Fibroblast of upper back skin (primary cell): ENCODE data around the gene MAEA.
A peak's percentile ranks its signal among the peaks of the same experiment; 100 is the strongest.

Source experiments
- DNase-seq: peaks from one replicate; pipeline ENCODE4 v3.0.0-alpha.2; 2013

MAEA gene

DNA sequence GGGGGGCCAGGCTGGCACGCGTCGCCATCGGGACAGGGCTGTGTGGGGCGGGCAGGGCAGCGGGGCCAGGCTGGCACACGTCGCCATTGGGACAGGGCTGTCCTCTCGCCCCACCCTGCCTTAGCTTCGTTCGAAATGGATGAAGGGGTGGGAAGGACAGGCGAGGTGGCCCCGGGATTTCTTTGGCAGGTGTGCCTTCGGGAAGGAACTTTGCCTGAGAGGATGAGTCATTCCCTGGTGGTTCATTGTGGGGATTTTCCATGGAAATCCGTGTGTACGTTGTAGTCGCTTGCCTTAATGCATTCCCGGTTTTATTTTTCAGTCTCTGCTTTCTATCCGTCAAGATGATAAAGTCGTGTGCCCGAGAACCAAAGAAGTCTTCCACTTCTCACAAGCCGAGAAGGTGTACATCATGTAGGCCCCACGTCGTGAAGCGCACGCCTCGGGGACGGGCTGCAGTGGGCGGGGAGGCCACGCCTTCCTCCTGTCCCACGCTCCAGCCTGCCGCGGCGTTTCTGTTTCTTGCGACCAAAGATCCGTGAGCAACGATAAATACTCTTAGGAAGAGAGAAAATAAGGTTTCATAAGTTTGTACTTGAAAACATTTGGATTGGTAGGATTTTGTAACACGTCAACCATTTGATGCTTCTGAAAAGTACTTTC lies 49.2 kb downstream of the MAEA start:
- DNase-seq: no peak

- no peak for DNase-seq
Measured at GRCh38 chr4:1339489-1339888, 49.8 kb downstream of the MAEA start.

- no peak for DNase-seq
Measured at GRCh38 chr4:1340181-1340747, 50.6 kb downstream of the MAEA start.

DNA sequence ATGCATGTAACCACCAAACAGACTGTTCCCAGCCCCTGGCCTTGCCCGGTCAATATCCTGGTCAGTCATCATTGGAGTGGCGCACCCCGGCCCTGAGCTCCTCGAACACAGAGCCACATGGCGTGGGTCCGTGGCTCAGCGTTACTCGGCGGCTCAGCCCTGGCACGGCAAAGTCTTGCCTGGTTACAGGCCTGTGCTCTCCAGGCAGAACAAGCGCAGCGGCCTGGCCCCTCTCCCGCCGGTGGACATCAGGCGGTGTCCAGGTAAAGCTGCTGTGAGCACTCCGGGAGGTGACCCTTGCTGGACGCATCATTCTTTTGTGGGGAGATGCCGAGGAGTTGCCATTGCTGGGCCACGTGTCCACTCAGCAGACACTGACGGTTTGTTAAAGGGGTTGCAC lies 51.2 kb downstream of the MAEA start:
- DNase-seq: no peak

DNA sequence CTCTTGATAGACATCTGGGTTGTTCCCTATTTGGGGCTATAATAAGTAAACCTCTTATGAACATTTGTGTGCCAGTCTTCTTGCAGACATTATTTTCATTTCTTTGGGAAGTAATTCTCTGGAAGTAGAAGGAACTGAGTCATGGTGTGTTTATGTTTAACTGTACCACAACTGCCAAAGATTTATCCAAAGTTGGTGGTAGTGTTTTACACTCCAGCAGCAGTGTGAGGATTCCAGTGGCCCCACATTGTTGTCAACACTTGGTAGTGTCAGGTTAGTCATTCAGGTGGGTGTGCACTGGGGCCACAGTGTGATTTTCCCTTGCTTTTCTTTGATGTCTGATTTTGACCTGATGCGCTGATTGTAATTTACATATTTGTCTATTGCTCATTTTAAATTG lies 52.3 kb downstream of the MAEA start:
- no peak for DNase-seq

- DNase-seq: no peak
Measured at GRCh38 chr4:1344696-1345095, 55.0 kb downstream of the MAEA start.

DNA sequence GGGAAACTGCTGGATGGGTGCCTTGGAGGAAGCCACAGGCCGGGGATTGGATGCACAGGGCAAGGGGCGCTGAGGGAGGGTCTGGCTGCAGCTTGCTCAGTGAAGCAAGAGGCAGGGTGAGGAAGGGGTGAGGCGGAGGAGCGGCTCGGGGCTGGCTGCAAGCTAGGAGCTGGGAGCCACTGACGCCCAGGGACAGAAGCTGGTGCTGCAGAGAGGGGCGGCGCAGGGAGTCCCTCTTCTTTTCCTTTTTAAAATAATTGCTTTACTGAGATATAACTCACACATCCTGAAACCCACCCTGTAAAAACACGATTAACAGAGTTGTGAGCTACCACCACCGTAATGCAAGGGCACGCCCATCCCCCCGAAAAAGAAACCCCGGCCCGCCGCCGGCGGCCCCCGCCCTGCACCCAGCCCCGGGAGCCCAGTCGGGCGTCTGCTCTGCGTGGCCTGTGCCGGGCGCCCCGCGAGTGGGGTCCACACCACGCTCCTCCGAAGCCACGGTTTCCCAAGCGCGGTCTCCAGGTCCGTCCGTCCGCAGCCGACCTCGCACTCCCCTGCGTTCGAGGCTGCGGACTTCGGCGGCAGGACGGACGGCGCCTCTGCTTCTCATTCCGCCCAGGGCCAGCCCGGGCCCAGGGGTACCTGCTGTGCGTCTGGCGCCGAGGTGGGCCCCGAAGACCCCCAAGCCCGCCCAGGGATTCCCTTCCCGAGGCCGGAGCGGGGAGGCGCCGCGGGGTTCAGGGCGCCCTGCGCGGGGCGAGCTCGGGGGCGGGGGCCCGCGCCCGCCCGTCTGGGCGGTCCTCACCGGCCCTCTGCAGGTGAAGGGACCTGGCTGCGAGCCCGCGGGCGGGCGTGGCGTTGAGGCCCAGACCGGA lies 56.5 kb downstream of the MAEA start:
- peak; percentile 46 for DNase-seq

DNA sequence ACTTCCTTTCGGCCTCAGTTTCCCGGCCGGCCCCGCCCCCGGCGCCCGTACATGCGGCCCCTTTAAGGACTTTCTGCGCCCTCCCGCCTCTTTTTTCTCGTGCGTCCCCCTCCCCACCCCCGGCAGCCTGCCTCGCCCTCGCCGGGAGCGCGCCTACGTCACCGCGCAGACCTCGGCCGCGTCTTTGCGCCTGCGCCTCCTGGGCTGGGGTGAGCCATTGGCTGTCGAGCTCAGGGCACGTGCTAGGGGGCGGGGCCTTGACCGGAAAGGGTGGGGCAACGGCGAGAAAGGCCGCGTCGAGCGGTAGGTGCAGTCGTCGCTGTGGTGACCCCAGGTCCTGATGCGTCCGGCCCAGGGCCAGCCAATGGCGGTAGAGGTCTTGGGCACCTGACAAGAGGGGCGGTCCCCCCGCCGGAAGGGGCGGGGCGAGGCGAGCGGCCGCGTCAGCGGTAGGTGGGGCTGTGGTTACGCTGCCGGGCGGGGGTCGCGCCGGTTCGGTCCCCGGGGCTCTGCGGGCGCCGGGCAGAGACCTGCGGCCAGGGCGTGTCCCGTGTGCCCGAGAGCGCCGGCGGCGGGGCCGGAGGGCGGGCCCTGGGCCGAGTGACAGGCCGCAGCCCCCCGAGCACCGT lies 57.2 kb downstream of the MAEA start, which contains the start of gene UVSSA:
Gene UVSSA, plus strand, starts transcription at position 428 of the 629 bp plus-strand sequence. CDS start 884 bp downstream, outside the sequence.
- peak; percentile 99 for DNase-seq

DNA sequence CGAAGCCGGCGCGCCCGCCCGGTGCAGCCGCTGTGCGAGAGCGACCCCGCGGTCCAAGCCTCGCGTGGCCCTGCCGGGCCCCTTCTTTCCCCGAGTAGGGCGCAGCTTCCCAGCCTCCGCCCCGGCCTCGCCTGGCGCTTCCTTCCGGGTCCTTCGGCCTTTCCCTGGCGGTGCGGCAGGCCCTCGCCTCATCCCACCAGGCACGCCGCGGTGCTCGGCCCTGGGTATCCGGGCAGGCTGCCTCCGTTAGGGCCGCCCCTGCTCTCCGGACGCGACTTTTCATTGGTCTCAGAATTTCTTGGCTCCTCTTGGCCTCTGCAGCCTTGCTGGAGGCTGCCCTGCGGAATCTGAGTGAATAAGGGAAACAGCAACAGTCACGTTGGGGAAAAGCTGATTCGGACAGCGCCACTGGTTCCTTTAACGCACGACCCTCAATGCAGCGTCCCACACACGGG lies 57.7 kb downstream of the MAEA start:
- DNase-seq: peak; percentile 81

DNA sequence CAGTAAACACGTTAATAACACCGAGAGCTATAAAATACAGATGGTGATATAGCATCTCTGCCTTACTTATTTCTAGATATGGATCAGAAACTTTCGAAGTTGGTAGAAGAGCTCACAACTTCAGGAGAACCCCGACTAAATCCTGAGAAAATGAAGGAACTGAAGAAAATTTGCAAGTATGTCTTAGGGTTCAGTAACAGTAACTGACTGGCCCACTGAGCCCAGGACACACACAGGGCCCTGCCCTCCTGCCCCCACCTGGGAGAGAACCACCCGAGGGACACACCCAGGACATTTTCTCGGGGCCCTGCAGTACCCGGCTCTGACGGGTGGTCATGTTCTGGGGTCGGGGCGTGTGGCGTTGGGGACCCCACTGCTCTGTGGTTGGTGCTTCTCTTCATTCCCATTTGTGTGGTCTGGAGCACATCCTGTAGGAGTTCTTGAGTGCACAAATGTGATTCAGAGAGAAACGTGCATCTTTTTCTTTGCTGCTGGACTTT lies 58.4 kb downstream of the MAEA start:
- no peak for DNase-seq

GRCh38 chr4:1348746-1349145 lies 59.1 kb downstream of the MAEA start:
- DNase-seq: no peak

DNA sequence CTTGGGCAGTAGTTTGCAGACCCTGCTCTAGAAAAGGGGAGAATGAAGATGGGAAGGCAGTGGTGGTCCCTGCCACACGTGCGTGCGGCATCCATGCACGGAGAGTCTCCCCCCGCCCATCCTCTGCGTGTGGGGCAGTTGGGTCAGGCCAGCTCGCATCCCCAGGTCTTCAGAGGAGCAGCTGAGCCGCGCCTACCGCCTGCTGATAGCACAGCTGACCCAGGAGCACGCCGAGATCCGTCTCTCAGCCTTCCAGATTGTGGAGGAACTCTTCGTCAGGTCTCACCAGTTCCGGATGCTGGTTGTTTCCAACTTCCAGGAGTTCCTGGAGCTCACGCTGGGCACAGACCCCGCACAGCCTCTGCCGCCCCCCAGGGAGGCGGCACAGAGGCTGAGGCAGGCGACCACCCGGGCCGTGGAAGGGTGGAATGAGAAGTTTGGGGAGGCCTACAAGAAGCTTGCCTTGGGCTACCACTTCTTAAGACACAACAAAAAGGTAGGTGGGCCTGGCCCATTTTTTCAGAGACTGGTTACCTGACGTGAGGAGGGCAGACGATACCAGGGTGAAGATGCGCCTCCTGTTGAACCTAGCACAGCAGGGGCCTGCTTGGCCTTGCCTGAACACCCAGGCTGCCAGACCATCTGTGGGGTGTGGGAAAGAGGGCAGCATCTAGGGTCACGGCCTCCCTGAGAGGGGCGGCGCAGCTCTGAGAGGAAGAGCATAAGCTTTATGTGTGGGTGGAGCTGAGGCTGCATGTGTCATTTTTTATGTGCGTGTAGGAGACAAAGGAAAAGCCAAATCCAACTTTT lies 59.9 kb downstream of the MAEA start:
- no peak for DNase-seq

GRCh38 chr4:1350169-1350520 lies 60.5 kb downstream of the MAEA start:
- DNase-seq: no peak

GRCh38 chr4:1351854-1352566 lies 62.3 kb downstream of the MAEA start:
- DNase-seq: peak; percentile 63

DNA sequence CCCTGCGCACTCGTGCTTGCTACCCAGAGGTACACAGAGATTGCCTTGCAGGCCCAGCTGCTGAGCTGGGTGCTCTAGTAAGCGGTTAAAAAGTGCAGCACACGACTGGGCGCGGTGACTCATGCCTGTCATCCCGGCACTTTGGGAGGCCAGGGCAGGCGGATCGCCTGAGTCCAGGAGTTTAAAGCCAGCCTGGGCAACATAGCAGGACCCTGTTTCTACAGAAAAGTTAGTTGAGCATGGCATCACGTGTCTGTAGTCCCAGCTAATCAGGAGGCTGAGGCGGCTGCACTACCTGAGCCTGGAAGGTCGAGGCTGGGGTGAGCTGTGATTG lies 62.8 kb downstream of the MAEA start:
- DNase-seq: no peak

GRCh38 chr4:1353186-1354055 lies 63.7 kb downstream of the MAEA start:
- no peak for DNase-seq

DNA sequence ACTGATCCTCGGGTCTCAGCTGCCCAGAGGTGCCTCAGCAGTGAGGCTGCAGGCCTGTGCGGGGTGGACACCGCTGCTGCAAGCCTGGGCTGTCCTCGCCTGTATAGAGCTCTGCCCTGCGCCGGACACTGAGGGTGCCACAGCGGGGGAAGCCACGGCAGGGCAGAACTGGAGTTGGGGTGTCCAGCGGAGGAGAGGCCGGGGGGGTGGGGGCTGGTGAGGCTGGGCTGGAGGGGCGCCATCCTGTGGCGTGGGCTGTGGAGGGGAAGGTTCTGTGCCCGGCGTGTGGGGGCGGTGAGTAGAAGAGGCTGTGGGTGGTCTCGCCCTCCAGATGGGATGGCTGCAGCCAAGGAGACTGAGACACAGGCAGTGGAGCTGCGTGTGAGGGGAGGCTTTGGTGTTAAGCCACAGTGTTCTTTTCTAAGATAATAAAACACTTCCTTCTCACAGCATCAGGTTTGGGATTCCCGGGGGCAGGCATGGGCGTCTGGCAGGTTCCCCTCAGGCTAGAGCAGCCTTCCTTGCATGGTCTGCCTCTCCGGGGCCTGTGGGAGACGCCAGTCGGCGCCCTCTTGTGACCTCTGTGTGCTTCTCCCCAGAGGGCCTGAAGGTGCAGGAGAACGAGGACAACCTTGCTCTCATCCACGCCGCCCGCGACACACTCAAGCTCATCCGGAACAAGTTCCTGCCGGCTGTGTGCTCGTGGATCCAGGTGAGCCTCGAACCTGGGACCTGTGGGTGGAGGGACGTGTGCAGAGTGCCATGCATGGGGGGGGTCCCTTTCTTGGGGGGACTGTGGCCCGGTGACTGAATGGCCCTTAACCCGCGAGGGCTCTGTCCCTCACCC lies 64.7 kb downstream of the MAEA start:
- no peak for DNase-seq

DNA sequence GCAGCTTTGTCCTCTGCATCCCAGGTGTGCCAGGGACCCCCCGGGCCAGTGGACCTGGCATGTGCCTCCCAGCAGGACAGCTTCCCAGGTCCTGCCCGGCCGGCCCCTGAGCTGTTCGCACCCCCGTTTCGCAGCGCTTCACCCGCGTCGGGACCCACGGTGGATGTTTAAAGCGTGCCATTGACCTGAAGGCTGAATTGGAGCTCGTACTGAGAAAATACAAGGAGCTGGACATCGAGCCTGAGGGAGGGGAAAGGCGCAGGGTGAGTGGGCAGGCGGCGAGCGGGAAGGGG lies 65.2 kb downstream of the MAEA start:
- no peak for DNase-seq

DNA sequence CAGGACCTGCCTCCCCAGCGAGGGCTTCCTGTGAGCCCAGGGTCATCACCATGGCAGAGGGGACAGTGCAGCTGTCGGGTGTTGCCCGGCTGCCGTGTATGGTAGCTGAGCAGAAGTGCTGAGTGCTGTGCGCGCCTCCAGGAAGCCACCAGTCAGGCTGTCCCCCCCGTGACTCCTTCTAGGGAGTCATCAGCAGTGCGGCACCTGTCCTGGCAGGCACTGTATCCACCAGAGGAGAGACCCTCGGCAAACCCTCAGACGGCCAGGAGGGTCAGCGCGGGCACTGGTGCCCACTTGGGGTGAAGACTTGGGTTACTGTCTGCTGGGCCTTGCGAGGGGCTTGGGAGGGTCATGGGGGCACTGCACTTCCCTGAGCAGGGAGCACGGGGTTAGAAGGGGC lies 65.7 kb downstream of the MAEA start:
- no peak for DNase-seq
